T-cell (primary cell): ENCODE measurements around the gene RAB6B. TPM values are rescaled to one million over a fixed set of nuclear protein-coding genes. Genes with fewer than 3 reads are reported as not detected.

ENCODE experiments used
- ATAC-seq, 4 experiments: fragments of 200-7000 bp in 3 of 4; fragments of 150-1000 bp in 1 of 4; cut with Tn5 transposase; replicated peaks in 1 of 4; 1 replicate in 3 of 4; 2 replicates in 1 of 4; pipeline ENCODE4 v1.10.0; 2021; ENCODE audit warnings: moderate library complexity in 3 of 4, mild to moderate bottlenecking in 2 of 4, moderate number of reproducible peaks in 1 of 4
- CTCF ChIA-PET, 2 donors: fragments of 300-600 bp; sonication (Branson Sonifier 250); formaldehyde crosslinking; loops; one replicate each; lab custom pipeline; 2022; ENCODE audit warnings: antibody characterized with exemption in 2 of 2; lab: Charles Lee
- POLR2A ChIA-PET, 2 donors: fragments of 300-600 bp; sonication (Branson Sonifier 250); formaldehyde crosslinking; loops; one replicate each; lab custom pipeline; 2022; ENCODE audit warnings: antibody characterized with exemption in 2 of 2; lab: Charles Lee
- DNase-seq, 35 experiments: peaks; one replicate each; pipeline versions ENCODE4 v3.0.0 to v3.0.0-alpha.2; 2013 to 2023
- H3K27ac ChIP-seq: one replicate; pipeline ENCODE4 v1.5.1; 2013; ENCODE audit warnings: low read length
- H3K27me3 ChIP-seq, 2 experiments: replicated peaks in 1 of 2; 1 replicate in 1 of 2; 2 replicates in 1 of 2; pipeline versions ENCODE4 v1.6.1 to v1.7.0; 2013; ENCODE audit warnings: low read length in 1 of 2, mixed read lengths in 1 of 2; ENCODE audit not compliant: control insufficient read depth in 2 of 2, insufficient read depth in 2 of 2; ENCODE audit errors: extremely low read depth in 1 of 2
- H3K36me3 ChIP-seq, 2 donors: 1 replicate in 1 of 2; 2 replicates in 1 of 2; pipeline versions ENCODE4 v1.6.1 to v1.7.0; 2013; ENCODE audit warnings: low read length in 1 of 2; ENCODE audit not compliant: control insufficient read depth in 2 of 2, insufficient read depth in 1 of 2; ENCODE audit errors: extremely low read depth in 1 of 2
- H3K4me1 ChIP-seq, 2 experiments: 1 replicate in 1 of 2; 2 replicates in 1 of 2; pipeline versions ENCODE4 v1.6.1 to v1.7.0; 2013; ENCODE audit warnings: low read length in 2 of 2, mixed read lengths in 1 of 2; ENCODE audit not compliant: insufficient read depth in 2 of 2, control insufficient read depth in 1 of 2; ENCODE audit errors: extremely low read depth in 1 of 2
- H3K4me3 ChIP-seq, 2 donors: 1 replicate in 1 of 2; 2 replicates in 1 of 2; pipeline versions ENCODE4 v1.5.1 to v1.7.0; 2013; ENCODE audit warnings: mild to moderate bottlenecking in 2 of 2, low read length in 1 of 2, moderate library complexity in 1 of 2; ENCODE audit not compliant: control insufficient read depth in 1 of 2; ENCODE audit errors: extremely low read depth in 1 of 2
- H3K9me3 ChIP-seq: 2 replicates; pipeline ENCODE4 v1.7.0; 2013
- H3K27ac Mint-ChIP-seq, 2 donors: one replicate each; pipeline ENCODE4 v1.8.0; 2020 to 2021; ENCODE audit warnings: mild to moderate bottlenecking in 2 of 2, mixed read lengths in 2 of 2
- H3K27me3 Mint-ChIP-seq, 2 donors: one replicate each; pipeline ENCODE4 v1.8.0; 2021 to 2022; ENCODE audit warnings: mixed read lengths in 2 of 2
- H3K36me3 Mint-ChIP-seq: one replicate; pipeline ENCODE4 v1.8.0; 2021; ENCODE audit warnings: mixed read lengths
- H3K4me1 Mint-ChIP-seq, 3 donors: one replicate each; pipeline ENCODE4 v1.8.0; 2020 to 2022; ENCODE audit warnings: mixed read lengths in 3 of 3, mild to moderate bottlenecking in 1 of 3
- H3K4me3 Mint-ChIP-seq, 3 donors: one replicate each; pipeline ENCODE4 v1.8.0; 2020 to 2022; ENCODE audit warnings: mild to moderate bottlenecking in 3 of 3, mixed read lengths in 3 of 3, moderate library complexity in 3 of 3
- H3K9me3 Mint-ChIP-seq, 3 donors: one replicate each; pipeline ENCODE4 v1.8.0; 2020 to 2022; ENCODE audit warnings: mixed read lengths in 3 of 3
- WGBS: methylation state at CpG from one replicate; pipeline ENCODE4 v1.1.5; 2013; ENCODE audit warnings: missing lambda C conversion rate; ENCODE audit not compliant: insufficient coverage; 5-methylcytosine and 5-hydroxymethylcytosine counted together
- total RNA-seq, 35 experiments: library from RNA in 6 of 35; stranded (reverse) in 6 of 35; fragments of 120-200 nt in 1 of 35; gene quantifications; one replicate each; pipeline versions ENCODE4 v1.2.1 to v1.2.4 and lab custom pipeline; 2013 to 2026

RAB6B gene
- total RNA-seq, 5 donors from 2014 or later (not counting 1 experiment from before 2014, with no cell fraction given) = 0.23 to 2.4 (median 0.76) TPM

DNA sequence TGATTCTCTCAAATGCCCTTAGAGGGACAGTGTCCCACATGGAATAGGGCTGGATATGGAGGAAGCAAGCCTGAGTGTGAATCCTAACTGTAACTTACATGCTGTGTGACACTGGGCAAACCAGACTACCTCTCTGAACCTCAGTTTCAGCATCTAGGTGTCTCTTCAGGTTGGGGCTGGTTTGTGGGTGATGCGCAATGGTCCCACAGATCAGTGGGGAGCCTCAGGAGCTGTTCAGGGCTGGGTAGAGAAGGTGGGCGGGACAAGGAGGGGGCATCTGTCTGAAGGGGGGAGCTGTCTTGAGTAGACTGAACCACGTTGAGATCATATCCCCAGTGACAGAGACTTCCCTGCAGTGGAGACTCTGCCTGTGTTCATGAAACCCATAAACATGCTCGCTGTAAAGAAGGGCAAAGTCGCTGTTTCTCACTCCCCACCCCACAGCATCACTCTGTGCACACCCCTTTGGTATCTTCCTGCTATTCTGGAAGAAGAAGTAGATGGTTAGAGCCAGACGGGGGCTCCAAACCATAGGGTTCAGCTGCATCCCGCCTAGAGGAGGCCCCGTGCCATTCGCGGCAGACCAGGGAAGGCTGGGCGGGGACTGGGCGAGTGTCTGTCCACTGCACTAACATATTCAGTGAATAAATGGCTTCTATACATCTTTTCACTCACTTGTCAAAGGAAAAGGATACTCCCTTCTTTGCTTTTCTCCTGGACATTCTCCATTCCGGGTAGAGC, 61.6 kb downstream of the RAB6B start:
- Mint-ChIP-seq H3K27ac (no peak overlapping the region), H3K4me1 (no peaks in the 10 kb centered on the region), H3K9me3 (no peaks in the 10 kb centered on the region), H3K36me3 (no peaks in the 10 kb centered on the region), H3K27me3 (peaks cover 3 to 7% of the 10 kb centered on the region in 2 donors), H3K4me3 (no peak overlapping the region)
- no peak overlapping the region for H3K4me3 ChIP-seq
- no peaks in the 10 kb centered on the region for H3K4me1 ChIP-seq
- peaks cover 0 to 15% of the 10 kb centered on the region in 2 experiments for H3K27me3 ChIP-seq
- ChIA-PET POLR2A (no interaction called here), CTCF (no interaction called here)
- ATAC-seq (no peak), DNase-seq (no peak)
- no peaks in the 10 kb centered on the region for H3K9me3 ChIP-seq
- WGBS = 92% methylated on average over 7 of the region's 13 CpGs
- H3K36me3 ChIP-seq = no peaks in the 10 kb centered on the region
- H3K27ac ChIP-seq = no peak overlapping the region

DNA sequence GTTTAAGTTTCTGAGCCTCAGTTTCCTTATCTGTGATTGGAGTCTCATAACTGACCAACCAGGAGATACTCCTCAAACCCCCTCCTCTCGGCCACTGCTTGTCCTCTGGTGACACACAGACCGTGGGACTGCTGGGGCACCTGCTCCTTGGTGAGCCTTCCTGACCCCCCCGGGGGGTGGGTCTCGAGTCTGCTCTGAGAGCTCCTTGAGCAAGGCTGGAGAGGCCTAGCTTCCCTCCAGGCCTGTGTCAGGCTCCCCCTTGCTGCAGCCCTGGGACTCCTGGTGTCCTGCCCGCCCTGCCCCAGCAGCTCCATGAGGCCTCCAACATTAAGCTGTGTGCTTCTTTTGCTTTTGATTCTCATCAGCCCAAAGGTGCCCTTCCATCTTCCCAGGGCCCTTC, 62.4 kb downstream of the RAB6B start:
- WGBS = 87% methylated on average over 4 of the region's 5 CpGs
- Mint-ChIP-seq H3K9me3 (no peaks in the 10 kb centered on the region), H3K27me3 (peaks cover 3 to 7% of the 10 kb centered on the region in 2 donors), H3K27ac (no peak overlapping the region), H3K36me3 (no peaks in the 10 kb centered on the region), H3K4me1 (no peaks in the 10 kb centered on the region), H3K4me3 (no peak overlapping the region)
- no peak for DNase-seq
- CTCF ChIA-PET = no interaction called here
- POLR2A ChIA-PET = no interaction called here
- no peaks in the 10 kb centered on the region for H3K9me3 ChIP-seq
- H3K4me3 ChIP-seq = no peak overlapping the region
- H3K36me3 ChIP-seq = no peaks in the 10 kb centered on the region
- peaks cover 0 to 15% of the 10 kb centered on the region in 2 experiments for H3K27me3 ChIP-seq
- no peak for ATAC-seq
- no peak overlapping the region for H3K27ac ChIP-seq
- no peaks in the 10 kb centered on the region for H3K4me1 ChIP-seq

DNA sequence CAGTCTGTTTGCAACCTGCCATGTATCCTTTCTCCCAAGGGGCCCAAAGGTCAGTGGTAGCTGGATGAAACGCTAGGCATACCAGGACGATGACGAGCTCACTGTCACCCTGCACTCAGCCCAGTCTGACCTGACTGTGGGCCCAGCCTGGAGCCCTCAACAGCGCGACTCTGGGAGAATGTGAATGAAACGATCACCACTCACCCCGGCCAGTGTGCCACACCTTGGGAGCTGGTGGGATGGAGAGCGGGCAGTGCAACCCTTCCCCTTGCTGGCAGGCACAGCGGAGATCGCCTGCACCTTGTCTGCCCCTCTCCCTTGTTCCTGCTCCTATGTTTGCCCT, 62.9 kb downstream of the RAB6B start:
- Mint-ChIP-seq H3K4me1 (no peaks in the 10 kb centered on the region), H3K9me3 (no peaks in the 10 kb centered on the region), H3K4me3 (no peak overlapping the region), H3K36me3 (no peaks in the 10 kb centered on the region), H3K27ac (no peak overlapping the region), H3K27me3 (peaks cover 3 to 7% of the 10 kb centered on the region in 2 donors)
- no peak overlapping the region for H3K27ac ChIP-seq
- H3K9me3 ChIP-seq = no peaks in the 10 kb centered on the region
- H3K36me3 ChIP-seq = no peaks in the 10 kb centered on the region
- no peak for ATAC-seq
- H3K27me3 ChIP-seq = peaks cover 0 to 13% of the 10 kb centered on the region in 2 experiments
- ChIA-PET CTCF (no interaction called here), POLR2A (no interaction called here)
- no peak for DNase-seq
- no peak overlapping the region for H3K4me3 ChIP-seq
- WGBS = 95% methylated on average over 5 of the region's 10 CpGs
- H3K4me1 ChIP-seq = no peaks in the 10 kb centered on the region

DNA sequence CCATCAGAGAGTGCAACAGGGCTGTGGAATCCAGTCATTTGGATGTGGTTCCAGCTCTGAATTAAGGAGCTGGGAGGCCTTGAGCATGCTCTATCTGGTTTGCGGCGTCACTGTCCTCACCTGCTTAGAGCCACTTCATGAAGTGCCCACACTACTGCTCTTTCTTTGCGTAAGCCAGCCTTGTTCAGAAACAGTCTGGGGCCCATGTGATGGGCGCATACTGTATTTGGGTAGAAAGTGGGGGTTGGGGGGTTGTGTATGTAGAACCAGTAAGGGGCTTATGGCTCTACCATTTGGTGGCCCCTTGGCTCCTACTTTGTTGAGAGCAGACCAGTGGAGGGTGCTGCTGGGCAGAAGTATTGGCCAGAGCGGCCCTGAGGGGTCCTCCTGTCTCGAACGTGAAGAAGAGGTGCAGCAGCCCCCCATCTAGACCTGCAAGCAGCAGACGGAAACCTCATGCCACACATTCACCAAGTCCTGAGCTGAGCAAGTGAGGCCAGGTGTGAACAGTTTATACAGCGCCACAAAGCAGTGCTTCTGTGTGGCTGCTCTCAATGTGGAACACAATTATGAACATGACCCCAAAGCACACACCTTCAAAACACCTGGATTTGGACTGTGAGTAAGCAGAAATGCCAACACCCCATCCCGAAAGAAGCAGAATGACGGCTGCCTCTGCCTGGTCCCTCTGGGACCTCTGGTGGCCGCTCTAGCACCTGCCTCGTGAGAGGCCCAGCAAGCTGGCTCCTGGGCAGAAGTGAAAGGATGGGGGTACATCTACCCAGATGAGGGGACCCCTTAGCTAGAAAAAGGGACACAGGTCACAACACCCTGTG, 63.5 kb downstream of the RAB6B start:
- Histone ChIP-seq H3K4me1 (no peaks in the 10 kb centered on the region), H3K9me3 (no peaks in the 10 kb centered on the region), H3K36me3 (no peaks in the 10 kb centered on the region), H3K27me3 (peaks cover 0 to 12% of the 10 kb centered on the region in 2 experiments), H3K4me3 (no peak overlapping the region), H3K27ac (no peak overlapping the region)
- POLR2A ChIA-PET = no interaction called here
- Mint-ChIP-seq H3K9me3 (no peaks in the 10 kb centered on the region), H3K4me1 (no peaks in the 10 kb centered on the region), H3K36me3 (no peaks in the 10 kb centered on the region), H3K27ac (no peak overlapping the region), H3K4me3 (no peak overlapping the region), H3K27me3 (peaks cover 3 to 7% of the 10 kb centered on the region in 2 donors)
- ATAC-seq (no peak), DNase-seq (no peak)
- 70% methylated on average over 3 of the region's 13 CpGs for WGBS
- CTCF ChIA-PET = no interaction called here

DNA sequence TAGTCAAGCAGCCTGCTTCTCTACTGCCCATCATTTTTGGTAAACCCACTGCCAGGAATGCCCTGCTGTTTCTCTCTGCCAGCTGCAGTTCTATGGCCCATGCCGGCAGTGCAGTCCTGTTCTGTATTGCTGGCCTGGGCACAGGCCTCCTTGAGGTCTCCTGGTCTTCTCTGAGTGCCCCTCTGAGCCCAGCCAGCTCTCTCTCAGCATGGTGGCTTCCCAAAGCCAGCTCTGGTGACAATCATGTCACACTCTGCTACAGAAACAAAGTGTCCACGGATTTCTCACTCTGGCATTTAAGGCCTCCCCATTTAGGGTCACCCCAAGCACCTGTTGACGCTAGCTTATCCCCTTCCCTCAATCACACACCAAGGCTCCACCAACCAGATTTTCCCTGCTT, 65.6 kb downstream of the RAB6B start:
- DNase-seq = no peak
- Mint-ChIP-seq H3K4me1 (no peaks in the 10 kb centered on the region), H3K4me3 (no peak overlapping the region), H3K36me3 (peaks cover 13% of the 10 kb centered on the region), H3K9me3 (no peaks in the 10 kb centered on the region), H3K27me3 (peaks cover 3 to 5% of the 10 kb centered on the region in 2 donors), H3K27ac (no peak overlapping the region)
- Histone ChIP-seq H3K4me3 (no peak overlapping the region), H3K9me3 (no peaks in the 10 kb centered on the region), H3K27me3 (peaks cover 0 to 11% of the 10 kb centered on the region in 2 experiments), H3K27ac (no peak overlapping the region), H3K4me1 (no peaks in the 10 kb centered on the region), H3K36me3 (peaks cover 0 to 3% of the 10 kb centered on the region in 2 donors)
- POLR2A ChIA-PET = no interaction called here
- 75% methylated on average over 3 of the region's 3 CpGs for WGBS
- ATAC-seq = no peak
- CTCF ChIA-PET = no interaction called here

DNA sequence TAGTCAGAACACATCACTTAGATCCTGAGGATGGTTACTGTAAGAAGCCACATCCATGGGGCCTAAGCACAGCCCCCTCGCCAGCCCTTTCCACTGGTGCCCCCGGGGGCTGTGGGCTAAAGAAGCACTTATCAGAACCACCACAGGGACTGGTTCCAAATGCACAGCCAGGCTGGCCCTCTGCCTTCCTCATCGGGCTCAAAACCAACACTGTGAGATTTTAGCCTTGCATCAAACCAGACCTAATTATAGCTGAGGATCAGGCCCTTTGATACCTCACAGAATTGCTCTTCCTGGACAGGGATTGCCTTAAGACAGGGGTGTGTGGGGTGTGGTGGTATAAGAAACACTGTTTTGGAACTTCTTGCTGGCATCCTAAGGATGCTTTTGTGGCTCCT, 66.4 kb downstream of the RAB6B start:
- no peaks in the 10 kb centered on the region for H3K4me1 Mint-ChIP-seq
- ATAC-seq = no peak
- POLR2A ChIA-PET = no interaction called here

More for the DNA sequence above, 66.4 kb downstream of the RAB6B start:
- H3K27me3 Mint-ChIP-seq = peaks cover 3 to 5% of the 10 kb centered on the region in 2 donors
- no peak overlapping the region for H3K4me3 Mint-ChIP-seq
- no peaks in the 10 kb centered on the region for H3K9me3 Mint-ChIP-seq
- Histone ChIP-seq H3K27ac (no peak overlapping the region), H3K27me3 (peaks cover 0 to 9% of the 10 kb centered on the region in 2 experiments), H3K4me3 (no peak overlapping the region), H3K9me3 (no peaks in the 10 kb centered on the region), H3K36me3 (peaks cover 1 to 8% of the 10 kb centered on the region in 2 donors), H3K4me1 (no peaks in the 10 kb centered on the region)
- 77% methylated on average over 3 of the region's 3 CpGs for WGBS
- CTCF ChIA-PET = no interaction called here
- H3K27ac Mint-ChIP-seq = no peak overlapping the region
- H3K36me3 Mint-ChIP-seq = peaks cover 18% of the 10 kb centered on the region
- DNase-seq = no peak
